A549 (cell line): ENCODE measurements around the gene TNPO2.

Experiments used
- CHD2 ChIP-seq: fragments of 150-350 bp; IDR thresholded peaks from 2 replicates; pipeline ENCODE4 v1.6.1; 2014; ENCODE audit warnings: low read length; ENCODE audit not compliant: partially characterized antibody
- EP300 ChIP-seq, 2 experiments: fragments of >200 bp; sonication (Bioruptor Twin); formaldehyde crosslinking; IDR thresholded peaks; 2 replicates in 1 of 2; 3 replicates in 1 of 2; pipeline ENCODE4 v1.6.1; 2016 to 2017
- HDAC2 ChIP-seq: fragments of 200-600 bp; sonication (generic); IDR thresholded peaks from 2 replicates; pipeline ENCODE4 v1.6.1; 2016
- KDM1A ChIP-seq: fragments of 200-600 bp; sonication (generic); IDR thresholded peaks from 2 replicates; pipeline ENCODE4 v1.6.1; 2016; ENCODE audit warnings: low read depth, mild to moderate bottlenecking
- NFE2L2 ChIP-seq: fragments of 150-350 bp; conservative IDR thresholded peaks from 2 replicates; pipeline ENCODE4 v1.6.1; 2014; ENCODE audit warnings: low read length
- POLR2A ChIP-seq: IDR thresholded peaks from 2 replicates; pipeline ENCODE4 v1.6.1; 2012; ENCODE audit warnings: mild to moderate bottlenecking, low read length
- RARB ChIP-seq: fragments of 250-450 bp; sonication (Bioruptor Pico); IDR thresholded peaks from 2 replicates; pipeline ENCODE4 v1.8.0; 2021; ENCODE audit warnings: mild to moderate bottlenecking, moderate library complexity
- RFX5 ChIP-seq: fragments of 450-650 bp; IDR thresholded peaks from 2 replicates; pipeline ENCODE4 v1.7.1; 2014; ENCODE audit warnings: antibody characterized with exemption, mild to moderate bottlenecking, moderate library complexity
- ZNF302 ChIP-seq: fragments of 250-450 bp; sonication (Bioruptor Pico); IDR thresholded peaks from 2 replicates; pipeline ENCODE4 v1.9.0; 2021; ENCODE audit warnings: inconsistent platforms, mild to moderate bottlenecking, moderate library complexity
- TF ChIP-seq, protein P1 (sequence below): fragments of 450-650 bp; IDR thresholded peaks from 2 replicates; pipeline ENCODE4 v1.6.1; 2014; ENCODE audit warnings: antibody characterized with exemption
- TF ChIP-seq, protein P2 (sequence below): fragments of >200 bp; sonication (Bioruptor Twin); formaldehyde crosslinking; IDR thresholded peaks from 3 replicates; pipeline ENCODE4 v1.5.1; 2016
- TF ChIP-seq, protein P3 (sequence below): fragments of 200-600 bp; sonication (generic); IDR thresholded peaks from 2 replicates; pipeline ENCODE4 v1.6.1; 2016; ENCODE audit warnings: antibody characterized with exemption, mild to moderate bottlenecking, moderate library complexity
- TF ChIP-seq, protein P4 (sequence below): IDR thresholded peaks from 2 replicates; pipeline ENCODE4 v1.6.1; 2012

DNA sequence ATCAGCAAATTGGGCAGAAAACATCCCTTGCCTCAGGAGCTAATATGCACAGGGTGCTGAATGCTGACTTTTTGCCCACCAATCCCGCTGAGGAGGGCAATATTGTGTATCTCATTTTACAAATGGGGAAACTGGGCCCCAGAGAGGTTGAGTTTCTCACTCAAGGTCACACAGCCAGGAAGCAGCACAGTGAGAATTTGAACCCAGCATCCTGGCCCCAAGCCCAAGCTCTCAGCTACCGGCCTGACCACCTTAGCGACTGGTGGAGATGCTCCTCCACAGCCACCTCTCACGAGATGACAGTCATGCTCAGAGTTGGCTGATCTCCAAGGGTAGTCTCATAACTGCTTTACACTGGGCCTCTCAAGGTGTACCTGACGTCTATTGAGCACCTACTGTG, 30.8 kb downstream of the TNPO2 start:
- TF ChIP-seq RARB (CRISPR knock-in tag) (no peak), KDM1A (no peak), EP300 (IDR thresholded peaks at IDR 0.05) (no peak), ZNF302 (no peak), NFE2L2 (no peak), RFX5 (no peak), POLR2A (no peak), CHD2 (no peak), HDAC2 (no peak)
- TF ChIP-seq, protein P1, sequence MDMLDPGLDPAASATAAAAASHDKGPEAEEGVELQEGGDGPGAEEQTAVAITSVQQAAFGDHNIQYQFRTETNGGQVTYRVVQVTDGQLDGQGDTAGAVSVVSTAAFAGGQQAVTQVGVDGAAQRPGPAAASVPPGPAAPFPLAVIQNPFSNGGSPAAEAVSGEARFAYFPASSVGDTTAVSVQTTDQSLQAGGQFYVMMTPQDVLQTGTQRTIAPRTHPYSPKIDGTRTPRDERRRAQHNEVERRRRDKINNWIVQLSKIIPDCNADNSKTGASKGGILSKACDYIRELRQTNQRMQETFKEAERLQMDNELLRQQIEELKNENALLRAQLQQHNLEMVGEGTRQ: no peak
- TF ChIP-seq, protein P2, sequence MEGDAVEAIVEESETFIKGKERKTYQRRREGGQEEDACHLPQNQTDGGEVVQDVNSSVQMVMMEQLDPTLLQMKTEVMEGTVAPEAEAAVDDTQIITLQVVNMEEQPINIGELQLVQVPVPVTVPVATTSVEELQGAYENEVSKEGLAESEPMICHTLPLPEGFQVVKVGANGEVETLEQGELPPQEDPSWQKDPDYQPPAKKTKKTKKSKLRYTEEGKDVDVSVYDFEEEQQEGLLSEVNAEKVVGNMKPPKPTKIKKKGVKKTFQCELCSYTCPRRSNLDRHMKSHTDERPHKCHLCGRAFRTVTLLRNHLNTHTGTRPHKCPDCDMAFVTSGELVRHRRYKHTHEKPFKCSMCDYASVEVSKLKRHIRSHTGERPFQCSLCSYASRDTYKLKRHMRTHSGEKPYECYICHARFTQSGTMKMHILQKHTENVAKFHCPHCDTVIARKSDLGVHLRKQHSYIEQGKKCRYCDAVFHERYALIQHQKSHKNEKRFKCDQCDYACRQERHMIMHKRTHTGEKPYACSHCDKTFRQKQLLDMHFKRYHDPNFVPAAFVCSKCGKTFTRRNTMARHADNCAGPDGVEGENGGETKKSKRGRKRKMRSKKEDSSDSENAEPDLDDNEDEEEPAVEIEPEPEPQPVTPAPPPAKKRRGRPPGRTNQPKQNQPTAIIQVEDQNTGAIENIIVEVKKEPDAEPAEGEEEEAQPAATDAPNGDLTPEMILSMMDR: no peak
- TF ChIP-seq, protein P3, sequence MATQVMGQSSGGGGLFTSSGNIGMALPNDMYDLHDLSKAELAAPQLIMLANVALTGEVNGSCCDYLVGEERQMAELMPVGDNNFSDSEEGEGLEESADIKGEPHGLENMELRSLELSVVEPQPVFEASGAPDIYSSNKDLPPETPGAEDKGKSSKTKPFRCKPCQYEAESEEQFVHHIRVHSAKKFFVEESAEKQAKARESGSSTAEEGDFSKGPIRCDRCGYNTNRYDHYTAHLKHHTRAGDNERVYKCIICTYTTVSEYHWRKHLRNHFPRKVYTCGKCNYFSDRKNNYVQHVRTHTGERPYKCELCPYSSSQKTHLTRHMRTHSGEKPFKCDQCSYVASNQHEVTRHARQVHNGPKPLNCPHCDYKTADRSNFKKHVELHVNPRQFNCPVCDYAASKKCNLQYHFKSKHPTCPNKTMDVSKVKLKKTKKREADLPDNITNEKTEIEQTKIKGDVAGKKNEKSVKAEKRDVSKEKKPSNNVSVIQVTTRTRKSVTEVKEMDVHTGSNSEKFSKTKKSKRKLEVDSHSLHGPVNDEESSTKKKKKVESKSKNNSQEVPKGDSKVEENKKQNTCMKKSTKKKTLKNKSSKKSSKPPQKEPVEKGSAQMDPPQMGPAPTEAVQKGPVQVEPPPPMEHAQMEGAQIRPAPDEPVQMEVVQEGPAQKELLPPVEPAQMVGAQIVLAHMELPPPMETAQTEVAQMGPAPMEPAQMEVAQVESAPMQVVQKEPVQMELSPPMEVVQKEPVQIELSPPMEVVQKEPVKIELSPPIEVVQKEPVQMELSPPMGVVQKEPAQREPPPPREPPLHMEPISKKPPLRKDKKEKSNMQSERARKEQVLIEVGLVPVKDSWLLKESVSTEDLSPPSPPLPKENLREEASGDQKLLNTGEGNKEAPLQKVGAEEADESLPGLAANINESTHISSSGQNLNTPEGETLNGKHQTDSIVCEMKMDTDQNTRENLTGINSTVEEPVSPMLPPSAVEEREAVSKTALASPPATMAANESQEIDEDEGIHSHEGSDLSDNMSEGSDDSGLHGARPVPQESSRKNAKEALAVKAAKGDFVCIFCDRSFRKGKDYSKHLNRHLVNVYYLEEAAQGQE: no peak
- TF ChIP-seq, protein P4, sequence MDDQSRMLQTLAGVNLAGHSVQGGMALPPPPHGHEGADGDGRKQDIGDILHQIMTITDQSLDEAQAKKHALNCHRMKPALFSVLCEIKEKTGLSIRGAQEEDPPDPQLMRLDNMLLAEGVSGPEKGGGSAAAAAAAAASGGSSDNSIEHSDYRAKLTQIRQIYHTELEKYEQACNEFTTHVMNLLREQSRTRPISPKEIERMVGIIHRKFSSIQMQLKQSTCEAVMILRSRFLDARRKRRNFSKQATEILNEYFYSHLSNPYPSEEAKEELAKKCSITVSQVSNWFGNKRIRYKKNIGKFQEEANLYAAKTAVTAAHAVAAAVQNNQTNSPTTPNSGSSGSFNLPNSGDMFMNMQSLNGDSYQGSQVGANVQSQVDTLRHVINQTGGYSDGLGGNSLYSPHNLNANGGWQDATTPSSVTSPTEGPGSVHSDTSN: no peak
